ENCODE measurements around the gene HSBP1.

HSBP1 gene

DNA sequence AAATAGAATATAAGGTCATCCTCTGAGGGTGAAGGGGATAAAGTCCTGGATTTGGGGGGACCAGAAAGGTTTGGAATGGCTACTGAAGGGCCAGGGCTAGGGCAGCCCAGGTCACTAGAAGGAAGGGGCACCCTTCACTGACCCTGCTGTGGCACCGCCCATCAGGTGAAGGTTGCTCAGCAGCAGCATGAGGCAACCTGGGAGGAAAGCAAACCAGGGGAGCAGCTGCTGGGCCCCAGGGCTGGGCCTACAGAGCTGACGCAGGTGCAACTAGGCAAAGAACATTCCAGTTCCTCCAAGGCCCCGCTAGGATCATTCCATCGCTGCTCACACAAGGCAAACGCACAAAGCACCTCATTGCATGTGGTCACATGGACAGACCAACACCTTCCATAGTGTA is 3.4 kb upstream of the HSBP1 start:
- no peak for DNase-seq

DNA sequence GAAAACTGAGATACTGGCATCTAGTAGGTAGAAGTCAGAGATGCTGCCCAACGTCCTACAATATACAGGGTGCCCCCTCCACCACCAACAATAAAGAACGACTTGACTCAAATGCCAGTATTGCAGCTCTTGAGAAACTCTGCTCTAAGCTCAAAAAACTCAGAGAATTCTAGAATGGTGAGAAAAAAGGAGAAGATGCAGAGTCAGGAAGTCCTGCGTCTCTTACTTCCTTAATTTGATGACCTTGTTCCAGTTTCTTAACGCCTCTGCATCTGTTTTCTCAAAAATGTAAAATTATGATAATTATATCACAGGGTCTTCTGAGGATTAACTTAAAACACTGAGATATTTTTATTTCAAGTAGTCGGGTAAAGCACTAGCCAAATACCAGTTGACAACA is 1.7 kb upstream of the HSBP1 start:
- no peak for DNase-seq

DNA sequence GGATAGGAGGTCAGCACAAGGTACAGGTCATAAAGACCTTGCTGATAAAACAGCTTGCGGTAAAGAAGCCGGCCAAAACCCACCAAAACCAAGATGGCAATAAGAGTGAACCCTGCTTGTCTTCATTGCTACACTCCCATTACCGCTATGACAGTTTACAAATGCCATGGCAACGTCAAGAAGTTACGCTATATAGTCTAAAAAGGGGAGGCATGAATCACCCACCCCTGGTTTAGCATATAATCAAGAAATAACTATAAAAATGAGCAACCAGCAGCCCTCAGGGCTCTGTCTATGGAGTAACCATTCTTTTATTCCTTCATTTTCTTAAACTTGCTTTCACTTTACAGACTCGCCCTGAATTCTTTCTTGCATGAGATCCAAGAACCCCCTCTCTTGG is 1.0 kb upstream of the HSBP1 start:
- DNase-seq: no peak

DNA sequence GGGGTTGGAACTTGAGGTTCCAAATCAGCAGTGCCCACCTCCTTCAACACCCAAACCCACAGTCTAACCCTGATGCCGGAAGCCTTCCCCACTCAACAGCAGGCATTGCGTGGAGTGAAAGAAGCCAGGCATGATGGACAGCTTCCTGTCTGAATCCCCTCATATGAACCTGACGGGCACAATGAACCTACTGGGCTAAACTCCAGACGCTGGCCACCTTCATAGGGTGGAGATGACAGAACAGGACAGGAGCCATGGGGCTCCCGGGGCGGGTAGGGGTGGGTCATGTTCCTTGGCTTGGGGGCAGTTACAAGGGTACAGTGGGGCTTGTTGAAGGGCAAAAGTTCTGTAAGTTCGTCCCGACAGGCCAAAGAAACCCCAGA is 460 bp upstream of the HSBP1 start:
- DNase-seq: no peak

DNA sequence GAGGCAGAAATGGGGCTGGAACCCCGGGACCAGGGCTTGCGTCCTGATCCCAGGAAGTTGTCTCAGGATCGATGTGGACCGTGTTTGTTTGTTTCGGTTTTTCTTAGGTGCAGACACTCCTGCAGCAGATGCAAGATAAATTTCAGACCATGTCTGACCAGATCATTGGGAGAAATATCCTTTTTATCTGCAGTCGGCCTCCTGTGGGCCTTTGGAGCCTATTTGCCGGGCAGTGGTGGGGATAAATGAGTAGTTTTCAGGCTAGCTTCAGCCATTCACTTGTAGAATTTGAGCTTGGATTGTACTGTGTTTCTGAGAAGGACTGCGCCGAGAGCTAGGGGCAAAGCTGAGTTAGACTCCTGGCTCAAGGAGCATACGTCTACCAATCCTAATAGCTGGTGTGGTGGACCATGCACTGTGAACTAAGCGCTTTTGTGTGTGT is 816 bp downstream of the HSBP1 start:
- no peak for DNase-seq

DNA sequence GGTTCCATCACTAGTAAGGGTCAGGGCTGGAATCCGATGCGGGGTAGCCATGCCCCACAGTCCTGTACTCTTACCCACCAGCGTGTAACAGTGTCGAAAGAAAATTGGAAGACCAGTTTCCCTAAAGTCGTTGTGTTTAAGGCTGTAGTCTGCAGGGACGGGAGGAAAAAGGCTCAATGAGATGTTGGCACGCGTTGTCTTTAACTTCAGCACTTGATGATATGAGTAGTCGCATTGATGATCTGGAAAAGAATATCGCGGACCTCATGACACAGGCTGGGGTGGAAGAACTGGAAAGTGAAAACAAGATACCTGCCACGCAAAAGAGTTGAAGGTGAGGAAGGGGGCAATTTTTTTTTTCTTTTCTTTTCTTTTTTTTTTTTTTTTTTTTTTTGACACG is 1.3 kb downstream of the HSBP1 start:
- DNase-seq: no peak

DNA sequence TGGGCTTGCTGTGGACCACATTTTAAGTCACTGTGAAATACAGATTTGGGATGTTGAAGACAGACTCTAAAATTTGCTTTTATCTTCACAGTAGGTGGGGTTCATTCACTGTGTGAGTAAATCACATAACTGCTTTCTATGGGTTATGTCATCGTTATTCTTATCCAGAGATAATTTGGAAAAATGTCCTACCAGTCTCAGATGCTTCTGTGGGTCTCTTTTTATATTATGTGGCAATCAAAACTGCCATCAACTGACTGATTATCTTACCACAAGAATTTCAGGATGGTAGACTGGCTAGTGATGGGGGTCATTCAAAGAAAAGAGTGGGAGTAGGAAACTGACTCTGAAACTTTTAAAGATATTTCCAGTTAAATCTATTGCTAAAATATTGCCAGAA is 3.1 kb downstream of the HSBP1 start:
- peak; percentile 66 for DNase-seq

DNA sequence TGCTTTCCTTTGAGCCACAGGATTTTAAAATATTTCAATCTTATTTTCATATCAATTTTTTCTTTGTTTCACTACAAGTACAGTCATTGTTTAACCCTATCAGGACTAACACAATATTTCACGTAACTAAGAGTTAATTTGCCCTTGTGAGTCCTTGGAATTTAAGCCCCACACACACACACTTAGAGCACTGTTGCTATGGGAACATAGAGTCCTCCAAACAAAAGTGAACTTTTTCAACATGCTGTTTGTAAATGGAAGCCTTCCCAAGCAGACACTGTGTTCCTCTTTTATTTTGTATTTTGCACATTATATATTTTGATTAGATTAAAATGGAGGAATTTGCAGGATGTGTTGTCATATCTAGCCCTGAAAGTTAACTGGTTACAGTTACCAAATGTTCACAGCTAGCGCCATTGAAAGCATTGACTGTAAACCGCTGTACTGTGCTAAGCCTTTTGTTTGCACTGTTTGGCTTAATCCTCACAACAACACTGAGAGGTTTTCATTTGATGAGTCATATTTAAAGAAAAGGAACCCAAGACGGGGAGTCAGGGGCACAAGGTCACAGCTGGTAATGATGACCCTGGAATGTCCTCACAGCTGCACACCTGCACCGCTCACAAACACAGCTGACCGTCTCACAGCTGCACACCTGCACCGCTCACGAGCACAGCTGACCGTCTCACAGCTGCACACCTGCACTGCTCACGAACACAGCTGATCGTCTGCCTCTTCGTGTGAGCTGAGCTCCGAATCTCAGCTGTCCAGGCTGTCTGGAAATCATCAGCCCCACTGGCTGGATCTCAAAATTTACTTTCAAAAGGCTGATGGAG is 6.3 kb downstream of the HSBP1 start:
- no peak for DNase-seq

DNA sequence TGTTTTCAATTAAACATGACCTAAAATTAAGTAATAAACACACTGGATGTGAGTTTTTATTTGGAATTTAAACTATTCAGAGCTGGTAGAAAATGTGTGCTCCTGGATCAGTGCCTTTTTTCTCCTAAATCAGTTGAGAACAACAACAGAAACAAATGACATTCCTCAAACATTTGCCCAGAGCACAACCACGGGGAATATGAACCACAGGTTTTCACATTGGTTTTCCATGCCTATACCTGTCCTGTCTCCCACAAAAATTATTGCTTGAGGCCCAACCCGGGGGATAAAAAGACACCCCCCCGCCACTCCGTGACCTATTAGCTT is 6.8 kb downstream of the HSBP1 start:
- DNase-seq: no peak

DNA sequence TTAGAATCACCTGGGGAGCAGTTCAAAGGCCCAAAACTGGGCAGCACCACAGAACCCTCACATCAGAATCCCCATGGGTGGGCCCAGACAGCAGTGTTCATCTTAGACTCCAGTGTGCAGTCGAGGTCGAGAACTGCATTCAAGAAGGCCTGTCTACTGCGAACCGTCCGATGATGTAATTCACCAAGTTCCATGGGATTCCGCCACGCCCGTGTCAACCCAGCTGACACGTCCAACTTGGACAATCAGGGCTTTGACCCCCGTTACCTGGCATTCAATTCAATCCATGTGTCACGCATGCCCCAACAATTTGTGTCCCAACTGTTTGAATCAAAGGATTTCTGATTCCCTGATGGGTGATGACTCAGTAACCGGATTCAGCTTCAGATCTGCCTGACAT is 9.2 kb downstream of the HSBP1 start:
- no peak for DNase-seq

DNA sequence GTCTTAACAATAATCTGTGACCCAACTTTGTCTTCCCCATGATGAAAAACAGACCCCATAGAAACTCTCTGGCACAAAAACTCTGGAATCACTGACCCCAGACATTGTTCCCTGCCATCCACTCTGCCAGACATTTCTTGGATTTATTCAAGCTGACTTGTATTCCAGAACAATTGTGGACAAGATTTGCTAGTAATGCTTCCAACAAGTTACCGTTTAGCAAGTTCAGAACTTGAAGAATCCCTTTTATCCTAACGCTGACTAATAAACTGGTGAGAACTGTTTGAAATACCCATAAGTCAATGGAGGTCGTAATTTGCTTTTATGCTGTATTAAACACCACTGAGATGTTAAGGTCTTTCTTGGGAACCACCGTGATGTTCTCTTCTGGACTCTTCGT is 10.5 kb downstream of the HSBP1 start:
- DNase-seq: no peak

DNA sequence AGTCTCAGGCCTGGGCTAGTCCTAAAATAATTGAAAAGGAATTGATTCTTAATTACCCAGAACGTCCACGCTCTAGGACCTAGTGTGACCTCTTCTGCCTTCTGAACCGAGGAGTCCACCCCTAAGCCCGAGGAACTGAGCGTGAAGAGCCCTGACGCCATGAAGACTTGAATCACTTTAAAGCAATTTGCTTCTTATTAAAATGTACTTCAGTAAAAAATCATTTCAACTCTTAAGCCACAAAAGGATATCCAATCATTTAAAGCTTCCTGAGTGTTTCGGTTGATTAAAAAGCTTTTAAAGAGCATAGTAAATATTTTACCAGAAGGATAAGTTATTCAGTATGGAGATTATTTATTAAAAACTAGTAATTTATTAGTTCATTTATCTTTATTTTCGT is 11.6 kb downstream of the HSBP1 start:
- no peak for DNase-seq

DNA sequence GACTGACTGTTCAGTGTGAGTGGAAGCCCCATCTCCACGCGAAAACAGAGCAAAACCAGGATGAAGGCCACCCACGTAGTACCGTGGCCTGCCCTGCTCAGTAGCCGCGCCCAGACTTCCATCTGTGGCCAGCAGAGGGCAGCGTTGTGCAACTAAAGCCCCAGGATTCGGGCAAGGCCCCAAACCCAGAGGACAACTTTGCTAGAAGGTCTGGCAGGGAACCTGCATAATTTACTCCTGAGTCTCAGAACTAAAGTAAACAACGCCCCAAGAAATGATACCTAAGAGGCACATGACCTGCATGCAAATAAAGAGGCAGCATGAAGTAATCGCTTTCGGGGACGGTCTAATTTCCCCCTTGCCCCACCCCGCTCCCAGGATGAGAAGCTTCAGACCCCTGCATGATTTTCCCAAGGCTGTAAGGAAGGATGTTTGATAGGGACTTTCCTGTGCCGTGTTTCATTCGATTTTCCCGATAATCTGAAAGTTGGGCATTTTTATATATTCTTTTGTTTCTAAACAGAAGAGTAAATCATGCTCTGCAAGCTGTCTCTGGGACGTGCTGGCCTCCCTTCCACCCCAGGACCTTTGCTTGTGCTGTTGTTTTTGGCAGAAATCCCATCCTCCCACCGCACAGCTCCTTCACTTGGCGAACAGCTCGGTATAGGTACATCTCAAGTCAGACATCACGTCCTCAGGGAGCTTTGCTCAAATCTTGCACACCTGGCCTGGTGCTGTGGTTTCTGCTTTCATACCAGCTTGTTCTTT is 18.6 kb downstream of the HSBP1 start:
- DNase-seq: peak; percentile 77

DNA sequence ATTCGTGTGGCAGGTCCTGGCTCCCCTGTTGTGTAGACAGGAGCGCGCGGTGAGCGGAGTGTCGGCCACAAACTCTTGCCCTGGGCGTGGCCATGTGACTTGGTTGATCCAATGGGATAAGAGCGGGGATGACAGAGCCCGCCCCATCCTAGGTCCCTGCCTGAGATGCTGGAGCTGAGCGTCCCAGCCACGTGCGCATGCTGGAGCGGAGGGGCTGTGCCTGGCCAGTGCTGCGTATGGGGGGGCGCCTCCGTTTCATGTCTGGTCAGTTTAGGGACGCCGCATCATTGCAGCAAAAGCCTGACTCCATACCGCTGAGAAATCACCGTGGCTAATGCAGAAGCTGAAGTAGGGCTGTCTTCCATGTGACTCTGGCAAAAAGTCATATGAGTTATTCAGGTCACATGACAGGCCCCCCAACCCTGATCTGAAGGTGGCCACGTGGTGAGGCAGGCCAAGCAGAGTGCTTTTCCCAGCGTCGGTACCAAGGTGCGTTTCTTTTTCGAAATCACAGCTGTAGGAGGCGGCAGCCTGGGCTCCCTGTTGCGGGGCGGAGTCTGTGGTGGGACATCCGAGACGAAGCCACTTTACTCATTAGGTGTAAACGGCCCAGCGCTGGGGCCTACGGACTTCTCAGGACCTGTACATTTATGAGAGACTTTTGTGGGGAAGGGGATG is 22.5 kb downstream of the HSBP1 start:
- no peak for DNase-seq

DNA sequence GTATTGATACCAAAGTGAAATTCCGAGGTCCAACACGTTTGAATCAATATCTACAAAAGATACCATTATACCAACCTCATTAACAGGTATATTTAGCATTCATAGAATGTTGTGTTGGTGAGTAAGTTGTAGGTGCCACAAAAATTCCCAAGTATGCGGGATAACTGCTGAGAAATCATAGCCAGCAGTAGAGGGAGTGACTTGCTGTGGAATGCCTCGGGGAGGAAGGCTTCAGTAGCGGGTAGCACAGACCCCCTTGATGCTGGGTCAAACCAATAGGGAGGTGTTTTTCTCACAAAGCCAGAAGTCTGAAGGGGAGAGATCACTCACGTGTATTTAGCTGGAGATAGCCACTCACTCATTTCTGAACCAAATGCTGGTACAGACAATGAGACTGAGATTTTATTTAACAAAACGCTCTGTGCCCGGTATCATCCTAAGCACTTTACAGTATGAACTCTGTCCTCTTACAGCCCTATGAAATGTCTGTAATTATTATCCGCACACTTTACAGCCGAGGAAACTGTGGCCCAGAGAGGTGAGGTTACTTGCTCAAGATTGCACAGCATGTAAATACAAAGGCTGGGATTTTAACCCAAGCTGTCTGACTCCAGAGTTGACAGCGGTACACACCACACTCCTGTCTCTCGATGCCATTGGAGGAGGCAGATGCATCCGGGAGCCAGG is 23.1 kb downstream of the HSBP1 start:
- DNase-seq: peak; percentile 9

DNA sequence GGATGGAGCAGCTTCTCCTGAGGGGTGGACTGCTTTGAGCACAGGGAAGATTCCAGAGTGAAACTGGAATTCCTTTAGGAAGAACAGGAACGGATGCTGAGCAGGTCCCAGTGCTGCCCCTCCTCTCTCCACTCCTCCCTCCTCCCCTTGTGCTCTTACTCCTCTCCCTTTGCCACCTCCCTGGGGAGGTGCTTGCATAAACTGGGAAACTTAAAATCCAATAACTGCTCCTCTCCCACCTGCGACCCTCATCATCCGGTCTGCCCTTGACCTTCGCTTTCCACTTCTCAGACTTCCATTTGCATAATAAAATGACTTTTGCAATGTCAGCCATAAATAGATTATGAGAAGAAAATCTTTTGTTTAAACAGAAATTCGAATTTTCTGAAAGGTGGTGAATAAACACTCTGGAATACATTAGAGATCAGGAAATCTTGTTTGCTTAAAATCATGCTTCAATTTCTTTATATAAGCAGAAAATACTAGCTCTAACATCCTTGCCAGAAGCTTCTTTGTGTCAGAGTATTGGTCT is 23.7 kb downstream of the HSBP1 start:
- DNase-seq: no peak

DNA sequence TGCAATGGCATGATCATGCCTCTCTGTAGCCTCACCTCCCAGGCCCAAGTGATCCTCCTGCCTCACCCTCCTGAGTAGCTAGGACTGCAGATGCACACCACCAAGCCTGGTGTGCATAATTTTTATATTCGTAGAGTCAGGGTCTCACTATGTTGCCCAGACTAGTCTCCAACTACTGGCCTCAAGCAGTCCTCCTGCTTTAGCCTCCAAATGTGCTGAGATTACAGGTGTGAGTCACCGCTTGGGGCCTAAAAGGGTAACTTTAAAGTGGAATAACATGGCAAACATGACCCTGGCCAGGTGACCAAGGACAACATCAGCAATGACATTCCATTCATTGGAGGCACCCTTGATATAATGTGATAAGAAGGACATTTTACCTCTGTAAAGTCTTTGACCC is 26.1 kb downstream of the HSBP1 start:
- no peak for DNase-seq

DNA sequence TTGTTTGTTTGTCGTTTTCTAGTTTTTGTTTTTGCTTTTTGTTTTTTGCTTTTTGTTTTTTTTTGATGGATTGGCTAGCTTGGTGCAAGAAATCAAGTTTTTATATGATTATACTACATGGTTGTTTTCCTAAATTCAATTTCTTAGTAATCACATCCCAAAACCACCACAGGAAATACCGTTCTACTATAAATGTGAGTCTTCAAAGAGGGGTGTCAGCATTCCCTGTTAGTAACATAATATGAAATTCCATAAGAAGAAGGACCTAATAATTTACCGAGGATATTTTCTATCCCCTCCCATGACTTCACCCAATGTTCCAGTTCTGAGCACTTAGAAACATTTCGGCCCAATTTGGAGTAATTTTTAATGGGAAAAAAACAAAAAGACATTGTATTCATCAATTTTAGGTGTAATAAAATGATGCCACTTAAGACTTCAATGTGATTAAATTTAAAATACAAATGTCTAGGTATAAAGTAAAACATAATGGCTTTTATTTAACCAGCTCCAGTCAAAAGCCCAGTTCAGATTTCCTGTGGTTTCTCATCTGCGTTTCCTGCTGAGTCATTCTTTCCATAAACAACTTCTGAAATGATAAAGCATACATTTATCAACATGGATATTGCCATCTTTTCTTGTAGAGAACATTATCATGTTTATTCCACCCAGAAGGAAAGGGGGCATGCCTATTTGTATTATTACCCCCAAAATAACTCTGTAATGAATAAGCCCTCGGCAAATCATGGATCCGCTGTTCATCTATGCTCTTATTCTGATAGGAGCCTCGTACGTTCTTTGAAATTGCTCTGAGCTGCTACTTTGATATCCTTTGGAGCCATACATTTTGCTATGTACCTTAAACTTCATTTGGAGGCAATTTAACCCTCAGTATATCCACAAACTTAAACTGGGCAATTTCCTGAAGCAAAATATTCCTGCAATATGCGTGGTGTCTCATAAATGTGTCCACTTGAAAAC is 28.1 kb downstream of the HSBP1 start:
- peak; percentile 68 for DNase-seq

DNA sequence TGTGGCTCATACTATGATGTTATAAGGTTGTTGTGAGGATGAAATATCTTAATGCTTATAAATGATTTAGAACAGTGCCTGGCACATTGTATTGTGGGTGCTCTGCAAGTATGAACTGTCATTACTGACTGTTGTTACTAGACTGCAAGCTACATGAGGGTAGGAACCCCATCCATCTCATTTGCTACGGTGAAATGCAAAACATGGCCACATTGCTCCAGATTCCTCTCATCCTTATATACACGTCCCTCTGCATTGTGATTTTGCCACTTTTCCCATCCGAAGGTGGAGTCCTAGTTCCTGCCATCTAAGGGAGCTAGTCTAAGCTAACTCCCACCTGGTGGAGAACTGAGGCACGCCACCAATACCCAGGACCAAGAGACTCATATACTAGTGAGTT is 29.8 kb downstream of the HSBP1 start:
- no peak for DNase-seq

DNA sequence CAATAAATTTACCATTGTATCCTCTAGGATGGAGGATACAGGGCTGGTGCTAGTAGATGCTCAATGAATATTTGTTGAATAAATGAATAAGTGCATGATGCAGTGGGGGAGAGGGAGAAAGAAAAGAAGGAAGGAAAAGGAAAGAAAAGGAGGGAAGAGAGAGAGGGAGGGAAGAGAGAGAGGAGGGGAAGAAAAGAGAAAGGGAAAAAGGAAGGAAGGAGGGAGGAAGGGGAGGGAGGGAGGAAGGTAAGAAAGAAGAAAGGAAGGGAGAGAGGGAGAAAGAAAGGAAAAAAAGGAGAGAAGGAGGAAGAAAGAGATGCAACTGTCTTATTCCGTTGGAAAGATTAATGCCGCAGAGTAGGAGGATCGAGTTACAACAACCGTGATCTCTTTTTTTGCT is 30.4 kb downstream of the HSBP1 start:
- no peak for DNase-seq

DNA sequence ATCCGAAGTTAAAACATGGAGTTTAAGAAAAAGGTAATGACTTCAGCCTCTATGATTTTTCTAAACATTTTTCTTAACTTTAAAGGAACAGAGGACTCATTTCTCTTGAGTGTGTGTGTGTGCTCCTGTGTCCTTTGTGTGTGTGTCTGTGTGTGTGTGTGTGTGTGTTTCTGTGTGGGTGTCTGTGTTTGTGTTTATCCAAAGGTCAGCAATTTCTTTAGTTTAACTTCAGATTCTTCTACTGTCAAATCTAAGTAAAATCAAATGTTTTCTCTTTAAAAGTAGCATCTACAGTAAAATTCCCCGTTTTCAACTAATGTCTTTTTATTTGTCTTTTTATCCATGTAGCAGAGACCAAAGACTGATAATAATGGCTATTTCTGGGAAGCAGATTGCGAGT is 31.8 kb downstream of the HSBP1 start:
- no peak for DNase-seq

DNA sequence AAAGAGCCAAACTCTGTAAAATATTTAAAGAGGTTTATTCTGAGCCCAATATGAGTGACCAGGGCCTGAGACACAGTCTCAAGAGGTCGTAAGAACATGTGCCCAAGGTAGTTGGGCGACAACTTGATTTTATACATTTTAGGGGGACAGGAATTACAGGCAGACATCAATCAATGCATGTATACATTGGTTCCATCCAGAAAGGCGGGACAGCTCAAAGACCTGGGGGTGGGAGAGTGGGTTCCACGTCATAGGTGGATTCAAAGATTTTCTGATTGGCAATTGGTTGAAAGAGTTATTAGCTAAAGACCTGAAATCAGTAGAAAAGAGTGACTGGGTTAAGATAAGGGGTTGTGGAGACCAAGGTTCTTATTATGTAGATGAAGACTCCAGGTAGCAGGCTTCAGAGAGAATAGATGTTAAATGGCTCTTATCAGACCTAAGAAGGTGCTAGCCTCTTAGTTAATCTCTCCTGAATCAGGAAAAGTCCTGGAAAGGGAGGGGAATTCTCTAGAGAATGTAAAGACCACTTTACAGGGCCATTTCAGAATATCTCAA is 32.4 kb downstream of the HSBP1 start:
- no peak for DNase-seq
